Naive thymus-derived CD8-positive, alpha-beta T cell (primary cell): ENCODE data around the gene LCLAT1. TPM values are rescaled to one million over a fixed set of nuclear protein-coding genes. Genes with fewer than 3 reads are reported as not detected.

Source experiments
- ATAC-seq, 2 donors: fragments of 150-1000 bp; cut with Tn5 transposase in 1 of 2; sonication (Bioruptor Pico), chemical (Tn5 transposase) in 1 of 2; 1 replicate in 1 of 2; 2 replicates in 1 of 2; pipeline ENCODE4 v1.10.0; 2021; ENCODE audit warnings: mild to moderate bottlenecking in 2 of 2, moderate library complexity in 2 of 2
- POLR2A ChIA-PET: fragments of 350-600 bp; sonication (Branson Sonifier 250); formaldehyde crosslinking; loops from one replicate; lab custom pipeline; 2021; ENCODE audit warnings: antibody characterized with exemption; lab: Charles Lee
- DNase-seq, 10 donors: peaks; one replicate each; pipeline versions ENCODE4 v3.0.0 to v3.0.0-alpha.2; 2020 to 2022
- H3K27ac Mint-ChIP-seq, 10 donors: one replicate each; pipeline ENCODE4 v1.8.0; 2020 to 2022; ENCODE audit warnings: mild to moderate bottlenecking in 10 of 10, mixed read lengths in 10 of 10, moderate library complexity in 4 of 10, inconsistent platforms in 1 of 10
- H3K27me3 Mint-ChIP-seq, 5 donors: one replicate each; pipeline ENCODE4 v1.8.0; 2021 to 2022; ENCODE audit warnings: mixed read lengths in 5 of 5
- H3K36me3 Mint-ChIP-seq, 3 donors: one replicate each; pipeline ENCODE4 v1.8.0; 2020 to 2022; ENCODE audit warnings: mixed read lengths in 3 of 3, mild to moderate bottlenecking in 2 of 3, inconsistent platforms in 1 of 3
- H3K4me1 Mint-ChIP-seq, 4 donors: one replicate each; pipeline ENCODE4 v1.8.0; 2021 to 2022; ENCODE audit warnings: mixed read lengths in 4 of 4
- H3K4me3 Mint-ChIP-seq, 10 donors: one replicate each; pipeline ENCODE4 v1.8.0; 2020 to 2022; ENCODE audit warnings: mild to moderate bottlenecking in 10 of 10, mixed read lengths in 10 of 10, moderate library complexity in 6 of 10, inconsistent platforms in 1 of 10
- H3K9me3 Mint-ChIP-seq, 9 donors: one replicate each; pipeline ENCODE4 v1.8.0; 2020 to 2022; ENCODE audit warnings: mixed read lengths in 9 of 9, mild to moderate bottlenecking in 3 of 9, inconsistent platforms in 1 of 9, moderate library complexity in 1 of 9
- polyA plus RNA-seq, 3 donors: library from polyadenylated mRNA; unstranded; fragments of 300-500 nt; fragmentation: Illumina TruSeq; gene quantifications; one replicate each; pipeline ENCODE4 v1.2.3, GENCODE V29; 2021
- total RNA-seq, 8 experiments: library from RNA in 2 of 8; stranded (reverse) in 2 of 8; gene quantifications; one replicate each; pipeline ENCODE4 v1.2.3 and lab custom pipeline; 2021 to 2026

Gene LCLAT1
- total and polyA plus RNA-seq, 5 experiments from 2014 or later, result 12.4 to 28.2 (median 20.8) TPM

GRCh38 chr2:30620102-30620501, 173.1 kb downstream of the LCLAT1 start:
- peaks cover 0 to 23% (median 18%) of the 10 kb centered on the region in 3 donors for H3K36me3 Mint-ChIP-seq
- no peak overlapping the region for H3K4me3 Mint-ChIP-seq
- peaks cover 17 to 37% (median 25%) of the 10 kb centered on the region in 4 donors for H3K4me1 Mint-ChIP-seq
- ATAC-seq (no peak), DNase-seq (no peak)
- H3K27ac Mint-ChIP-seq, result peak overlapping the region in 2 of 10 donors; percentile 48 to 63
- POLR2A ChIA-PET, result no interaction called here
- H3K9me3 Mint-ChIP-seq, result peaks cover 0 to 3% (median 0%) of the 10 kb centered on the region in 9 donors
- no peaks in the 10 kb centered on the region for H3K27me3 Mint-ChIP-seq

- peaks cover 0 to 23% (median 18%) of the 10 kb centered on the region in 3 donors for H3K36me3 Mint-ChIP-seq
- no peaks in the 10 kb centered on the region for H3K27me3 Mint-ChIP-seq
- H3K4me1 Mint-ChIP-seq, result peaks cover 21 to 34% (median 24%) of the 10 kb centered on the region in 4 donors
- H3K27ac Mint-ChIP-seq, result peak overlapping the region in 8 of 10 donors; percentile 18 to 95 (median 93)
- peak in 1 of 2 donors; percentile 7 for ATAC-seq
- H3K9me3 Mint-ChIP-seq, result peaks cover 0 to 3% (median 0%) of the 10 kb centered on the region in 9 donors
- POLR2A ChIA-PET, result interaction anchor here (1.1 to 1.6 kb wide), 2 partner anchors 16 to 37 kb away, joined by 4 read pairs; no protein-coding TSS in a partner anchor
- H3K4me3 Mint-ChIP-seq, result peak overlapping the region in 1 of 10 donors; percentile 60
- DNase-seq, result no peak
Measured at GRCh38 chr2:30621836-30622235, 174.8 kb downstream of the LCLAT1 start.

- POLR2A ChIA-PET, result interaction anchor here (0.7 to 1.6 kb wide), 3 partner anchors 15 to 600 kb away, joined by 4 to 5 read pairs (median 4); no protein-coding TSS in a partner anchor
Measured at GRCh38 chr2:30622452-30622851, 175.4 kb downstream of the LCLAT1 start.

GRCh38 chr2:30625276-30625675, 178.2 kb downstream of the LCLAT1 start:
- POLR2A ChIA-PET, result no interaction called here
- H3K36me3 Mint-ChIP-seq, result peaks cover 0 to 24% (median 18%) of the 10 kb centered on the region in 3 donors
- no peak overlapping the region for H3K4me3 Mint-ChIP-seq
- H3K27me3 Mint-ChIP-seq, result no peaks in the 10 kb centered on the region
- no peak for ATAC-seq
- peak overlapping the region in 1 of 10 donors; percentile 5 for H3K27ac Mint-ChIP-seq
- H3K4me1 Mint-ChIP-seq, result peaks cover 28 to 50% (median 32%) of the 10 kb centered on the region in 4 donors
- H3K9me3 Mint-ChIP-seq, result peaks cover 0 to 3% (median 0%) of the 10 kb centered on the region in 9 donors
- DNase-seq, result no peak

More at GRCh38 chr2:30622452-30622851, 175.4 kb downstream of the LCLAT1 start:
- peaks cover 21 to 34% (median 25%) of the 10 kb centered on the region in 4 donors for H3K4me1 Mint-ChIP-seq
- H3K27ac Mint-ChIP-seq, result peak overlapping the region in 9 of 10 donors; percentile 19 to 95 (median 93)
- DNase-seq (peak; percentile 6 to 73 (median 32)), ATAC-seq (peak; percentile 98 to 99)
- peaks cover 0 to 23% (median 18%) of the 10 kb centered on the region in 3 donors for H3K36me3 Mint-ChIP-seq
- H3K9me3 Mint-ChIP-seq, result peaks cover 0 to 3% (median 0%) of the 10 kb centered on the region in 9 donors
- no peaks in the 10 kb centered on the region for H3K27me3 Mint-ChIP-seq
- H3K4me3 Mint-ChIP-seq, result peak overlapping the region in 8 of 10 donors; percentile 7 to 66 (median 44)

- peaks cover 29 to 52% (median 34%) of the 10 kb centered on the region in 4 donors for H3K4me1 Mint-ChIP-seq
- no peak overlapping the region for H3K4me3 Mint-ChIP-seq
- POLR2A ChIA-PET, result no interaction called here
- no peak for DNase-seq
- peaks cover 0 to 22% (median 18%) of the 10 kb centered on the region in 3 donors for H3K36me3 Mint-ChIP-seq
- H3K27ac Mint-ChIP-seq, result no peak overlapping the region
- no peak for ATAC-seq
- H3K27me3 Mint-ChIP-seq, result no peaks in the 10 kb centered on the region
- peaks cover 0 to 3% (median 0%) of the 10 kb centered on the region in 9 donors for H3K9me3 Mint-ChIP-seq
Measured at GRCh38 chr2:30625701-30626100, 178.7 kb downstream of the LCLAT1 start.

- Mint-ChIP-seq H3K27me3 (no peaks in the 10 kb centered on the region), H3K27ac (no peak overlapping the region), H3K4me3 (no peak overlapping the region), H3K4me1 (peaks cover 30 to 52% (median 39%) of the 10 kb centered on the region in 4 donors), H3K9me3 (peaks cover 0 to 2% (median 0%) of the 10 kb centered on the region in 9 donors), H3K36me3 (peaks cover 0 to 17% (median 11%) of the 10 kb centered on the region in 3 donors)
- POLR2A ChIA-PET, result no interaction called here
- DNase-seq (no peak), ATAC-seq (no peak)
Measured at GRCh38 chr2:30626397-30626796, 179.4 kb downstream of the LCLAT1 start.

GRCh38 chr2:30627151-30627550, 180.1 kb downstream of the LCLAT1 start:
- peaks cover 24 to 50% (median 37%) of the 10 kb centered on the region in 4 donors for H3K4me1 Mint-ChIP-seq
- peak overlapping the region in 2 of 10 donors; percentile 42 to 46 for H3K27ac Mint-ChIP-seq
- POLR2A ChIA-PET, result no interaction called here
- H3K27me3 Mint-ChIP-seq, result no peaks in the 10 kb centered on the region
- ATAC-seq, result no peak
- H3K36me3 Mint-ChIP-seq, result peaks cover 0 to 15% (median 7%) of the 10 kb centered on the region in 3 donors
- no peak for DNase-seq
- H3K4me3 Mint-ChIP-seq, result no peak overlapping the region
- H3K9me3 Mint-ChIP-seq, result peaks cover 0 to 1% (median 0%) of the 10 kb centered on the region in 9 donors

GRCh38 chr2:30628341-30628740, 181.3 kb downstream of the LCLAT1 start:
- Mint-ChIP-seq H3K36me3 (peaks cover 0 to 13% (median 0%) of the 10 kb centered on the region in 3 donors), H3K9me3 (peaks cover 0 to 1% (median 0%) of the 10 kb centered on the region in 9 donors), H3K27me3 (no peaks in the 10 kb centered on the region), H3K27ac (peak overlapping the region in 1 of 10 donors; percentile 49), H3K4me1 (peaks cover 17 to 43% (median 31%) of the 10 kb centered on the region in 4 donors), H3K4me3 (no peak overlapping the region)
- POLR2A ChIA-PET, result no interaction called here
- DNase-seq (no peak), ATAC-seq (no peak)

GRCh38 chr2:30629866-30630265, 182.8 kb downstream of the LCLAT1 start:
- Mint-ChIP-seq H3K27ac (no peak overlapping the region), H3K36me3 (peaks cover 0 to 6% (median 0%) of the 10 kb centered on the region in 3 donors), H3K27me3 (no peaks in the 10 kb centered on the region), H3K4me3 (no peak overlapping the region), H3K9me3 (no peaks in the 10 kb centered on the region), H3K4me1 (peaks cover 14 to 37% (median 29%) of the 10 kb centered on the region in 4 donors)
- ATAC-seq (no peak), DNase-seq (no peak)
- POLR2A ChIA-PET, result no interaction called here

- H3K27ac Mint-ChIP-seq, result peak overlapping the region in 6 of 10 donors; percentile 12 to 66 (median 38)
Measured at GRCh38 chr2:30631051-30631671, 184.1 kb downstream of the LCLAT1 start.

GRCh38 chr2:30633039-30633438, 186.0 kb downstream of the LCLAT1 start:
- POLR2A ChIA-PET, result no interaction called here
- Mint-ChIP-seq H3K27ac (no peak overlapping the region), H3K4me3 (no peak overlapping the region), H3K36me3 (peaks cover 0 to 25% (median 1%) of the 10 kb centered on the region in 3 donors), H3K9me3 (no peaks in the 10 kb centered on the region), H3K27me3 (no peaks in the 10 kb centered on the region), H3K4me1 (peaks cover 20 to 37% (median 25%) of the 10 kb centered on the region in 4 donors)
- ATAC-seq (no peak), DNase-seq (no peak)

More at GRCh38 chr2:30631051-30631671, 184.1 kb downstream of the LCLAT1 start:
- Mint-ChIP-seq H3K27me3 (no peaks in the 10 kb centered on the region), H3K4me3 (peak overlapping the region in 2 of 10 donors; percentile 6 to 10), H3K9me3 (no peaks in the 10 kb centered on the region), H3K36me3 (peaks cover 0 to 13% (median 1%) of the 10 kb centered on the region in 3 donors), H3K4me1 (peaks cover 15 to 32% (median 27%) of the 10 kb centered on the region in 4 donors)
- DNase-seq (peak in 5 of 10 donors; percentile 3 to 21 (median 17)), ATAC-seq (peak; percentile 42 to 61)
- POLR2A ChIA-PET, result no interaction called here

GRCh38 chr2:30636311-30636710, 189.3 kb downstream of the LCLAT1 start:
- Mint-ChIP-seq H3K27ac (peak overlapping the region in 4 of 10 donors; percentile 4 to 80 (median 6)), H3K36me3 (peaks cover 0 to 45% (median 1%) of the 10 kb centered on the region in 3 donors), H3K9me3 (no peaks in the 10 kb centered on the region), H3K27me3 (no peaks in the 10 kb centered on the region), H3K4me1 (peaks cover 4 to 19% (median 10%) of the 10 kb centered on the region in 4 donors), H3K4me3 (no peak overlapping the region)
- POLR2A ChIA-PET, result no interaction called here
- no peak for ATAC-seq
- no peak for DNase-seq

GRCh38 chr2:30639836-30640235, 192.8 kb downstream of the LCLAT1 start:
- Mint-ChIP-seq H3K27ac (peak overlapping the region in 3 of 10 donors; percentile 5 to 22 (median 18)), H3K27me3 (no peaks in the 10 kb centered on the region), H3K36me3 (peaks cover 0 to 59% (median 1%) of the 10 kb centered on the region in 3 donors), H3K9me3 (no peaks in the 10 kb centered on the region), H3K4me3 (no peak overlapping the region), H3K4me1 (peaks cover 0 to 15% (median 11%) of the 10 kb centered on the region in 4 donors)
- POLR2A ChIA-PET, result no interaction called here
- DNase-seq (no peak), ATAC-seq (no peak)
